ENCODE results near the gene RFFL. TPM values are rescaled to one million over a fixed set of nuclear protein-coding genes. Genes with fewer than 3 reads are reported as not detected.

RFFL gene
- total RNA-seq, 1 experiment from 2014 or later, result 37.7 TPM

- CTCF ChIA-PET, result no interaction called here
These were observed 11.3 kb downstream of the RFFL start for GRCh38 chr17:35052241-35052610.

DNA sequence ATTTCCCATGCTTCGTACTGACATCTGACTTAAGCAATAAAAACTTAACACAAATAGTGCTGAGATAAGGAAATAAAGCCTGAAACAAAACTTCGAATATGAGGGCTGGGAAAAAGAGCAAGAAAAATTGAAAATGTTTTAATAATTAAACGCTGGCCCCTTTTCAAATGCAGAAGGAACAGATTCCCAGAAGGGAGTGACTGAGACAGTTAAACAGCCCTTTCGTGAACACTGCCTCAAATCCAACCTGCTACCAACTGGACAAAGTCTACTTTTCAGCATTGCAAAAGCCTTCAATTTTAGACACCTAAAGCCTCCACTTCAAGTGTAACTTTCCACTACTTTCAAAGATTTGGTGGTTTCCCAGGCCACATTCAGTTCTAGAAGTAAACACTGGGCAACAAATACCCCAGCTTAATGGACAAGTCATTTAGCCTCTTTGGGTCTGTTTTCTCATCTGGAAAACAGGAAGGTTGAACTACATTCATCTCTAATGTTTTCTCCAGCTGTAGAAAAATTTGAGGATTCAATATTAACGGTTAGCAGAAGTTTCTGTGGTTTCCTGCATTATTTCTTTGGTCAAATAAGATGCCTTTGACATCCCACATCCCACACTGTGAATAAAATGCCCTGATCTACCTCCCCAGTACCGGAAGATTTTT lies 11.8 kb downstream of the RFFL start:
- BruUV-seq (replicated peaks), result no TSS peak
- Histone ChIP-seq H3K27ac (ENCODE audit: low read length) (no peak overlapping the region), H3K9ac (ENCODE audit: low read length) (no peak overlapping the region), H3K4me2 (ENCODE audit: low read length) (no peak overlapping the region), H3K4me1 (ENCODE audit: insufficient read depth, low read length) (peaks cover 8% of the 10 kb centered on the region; the same call in 1 of the 2 replicates), H3K79me2 (ENCODE audit: low read length) (peaks cover 86% of the 10 kb centered on the region), H3K27me3 (ENCODE audit: low read length) (no peaks in the 10 kb centered on the region), H2AFZ (ENCODE audit: low read length) (no peak overlapping the region), H3K9me2 (replicated peaks; ENCODE audit: low read length) (no peaks in the 10 kb centered on the region), H3K36me3 (ENCODE audit: low read depth, low read length) (no peaks in the 10 kb centered on the region), H3K4me3 (ENCODE audit: low read length) (no peak overlapping the region), H3K9me3 (ENCODE audit: low read length) (no peaks in the 10 kb centered on the region), H4K20me1 (ENCODE audit: low read length) (no peaks in the 10 kb centered on the region), H3F3A (ENCODE audit: low read length, unreplicated experiment) (peaks cover 5% of the 10 kb centered on the region)
- CTCF ChIA-PET, result no interaction called here
- no peak for DNase-seq
- intact Hi-C loops (cut with micrococcal nuclease), result no loop called here
- TF ChIP-seq EZH2 (IDR thresholded peaks at IDR 0.05; ENCODE audit: low read length, unreplicated experiment) (no peak), EZH2phosphoT487 (IDR thresholded peaks at IDR 0.05; ENCODE audit: borderline replicate concordance, low read length) (no peak)
- TF ChIP-seq, protein P1, sequence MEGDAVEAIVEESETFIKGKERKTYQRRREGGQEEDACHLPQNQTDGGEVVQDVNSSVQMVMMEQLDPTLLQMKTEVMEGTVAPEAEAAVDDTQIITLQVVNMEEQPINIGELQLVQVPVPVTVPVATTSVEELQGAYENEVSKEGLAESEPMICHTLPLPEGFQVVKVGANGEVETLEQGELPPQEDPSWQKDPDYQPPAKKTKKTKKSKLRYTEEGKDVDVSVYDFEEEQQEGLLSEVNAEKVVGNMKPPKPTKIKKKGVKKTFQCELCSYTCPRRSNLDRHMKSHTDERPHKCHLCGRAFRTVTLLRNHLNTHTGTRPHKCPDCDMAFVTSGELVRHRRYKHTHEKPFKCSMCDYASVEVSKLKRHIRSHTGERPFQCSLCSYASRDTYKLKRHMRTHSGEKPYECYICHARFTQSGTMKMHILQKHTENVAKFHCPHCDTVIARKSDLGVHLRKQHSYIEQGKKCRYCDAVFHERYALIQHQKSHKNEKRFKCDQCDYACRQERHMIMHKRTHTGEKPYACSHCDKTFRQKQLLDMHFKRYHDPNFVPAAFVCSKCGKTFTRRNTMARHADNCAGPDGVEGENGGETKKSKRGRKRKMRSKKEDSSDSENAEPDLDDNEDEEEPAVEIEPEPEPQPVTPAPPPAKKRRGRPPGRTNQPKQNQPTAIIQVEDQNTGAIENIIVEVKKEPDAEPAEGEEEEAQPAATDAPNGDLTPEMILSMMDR (conservative IDR thresholded peaks at IDR 0.05; ENCODE audit: low read depth, low read length), result no peak
- ATAC-seq, result no peak
- POLR2A ChIA-PET (ENCODE audit: unreplicated experiment), result no interaction called here

More at GRCh38 chr17:35052241-35052610, 11.3 kb downstream of the RFFL start:
- Histone ChIP-seq H3K36me3 (ENCODE audit: low read depth, low read length) (no peaks in the 10 kb centered on the region), H3K79me2 (ENCODE audit: low read length) (peaks cover 86% of the 10 kb centered on the region), H3K27ac (ENCODE audit: low read length) (no peak overlapping the region), H3K9me3 (ENCODE audit: low read length) (no peaks in the 10 kb centered on the region), H2AFZ (ENCODE audit: low read length) (no peak overlapping the region), H3K4me2 (ENCODE audit: low read length) (no peak overlapping the region), H3K9ac (ENCODE audit: low read length) (no peak overlapping the region), H3K4me3 (ENCODE audit: low read length) (no peak overlapping the region), H4K20me1 (ENCODE audit: low read length) (no peaks in the 10 kb centered on the region), H3K9me2 (replicated peaks; ENCODE audit: low read length) (no peaks in the 10 kb centered on the region), H3K27me3 (ENCODE audit: low read length) (no peaks in the 10 kb centered on the region), H3F3A (ENCODE audit: low read length, unreplicated experiment) (peaks cover under 1% of the 10 kb centered on the region), H3K4me1 (ENCODE audit: insufficient read depth, low read length) (peaks cover 5% of the 10 kb centered on the region)
- POLR2A ChIA-PET (ENCODE audit: unreplicated experiment), result no interaction called here
- no TSS peak for BruUV-seq (replicated peaks)
- no peak for DNase-seq
- intact Hi-C loops (cut with micrococcal nuclease), result no loop called here
- ATAC-seq, result no peak
- TF ChIP-seq EZH2 (IDR thresholded peaks at IDR 0.05; ENCODE audit: low read length, unreplicated experiment) (no peak), EZH2phosphoT487 (IDR thresholded peaks at IDR 0.05; ENCODE audit: borderline replicate concordance, low read length) (no peak)
- TF ChIP-seq, protein P1 (conservative IDR thresholded peaks at IDR 0.05; ENCODE audit: low read depth, low read length), result no peak

DNA sequence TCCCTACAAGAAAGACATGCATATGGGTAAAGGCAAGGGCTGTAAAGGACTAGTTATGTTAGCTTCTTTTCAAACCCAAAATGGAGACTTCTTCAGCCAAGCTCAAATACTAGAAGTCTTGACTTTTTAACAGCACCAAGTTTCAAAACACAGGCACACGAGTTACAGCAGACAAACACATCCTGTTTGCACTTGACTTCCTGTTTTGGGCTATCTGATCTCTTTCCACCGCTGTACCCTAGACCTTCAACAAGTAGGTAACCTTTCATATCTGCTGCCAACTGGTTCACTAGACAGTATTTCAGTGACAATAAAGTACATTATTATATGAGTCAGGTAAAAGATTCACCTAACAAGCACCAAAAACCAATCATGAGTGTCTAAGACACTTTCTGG lies 12.3 kb downstream of the RFFL start:
- H3K4me3 ChIP-seq (ENCODE audit: low read length), result no peak overlapping the region
- CTCF ChIA-PET, result no interaction called here
- DNase-seq, result no peak
- no peak for ATAC-seq
- no peaks in the 10 kb centered on the region for H3K9me2 ChIP-seq (replicated peaks; ENCODE audit: low read length)
- H3K36me3 ChIP-seq (ENCODE audit: low read depth, low read length), result no peaks in the 10 kb centered on the region
- no peaks in the 10 kb centered on the region for H3K27me3 ChIP-seq (ENCODE audit: low read length)
- BruUV-seq (replicated peaks), result no TSS peak
- H3K79me2 ChIP-seq (ENCODE audit: low read length), result peaks cover 87% of the 10 kb centered on the region
- no peak overlapping the region for H3K4me2 ChIP-seq (ENCODE audit: low read length)
- H3F3A ChIP-seq (ENCODE audit: low read length, unreplicated experiment), result peaks cover 5% of the 10 kb centered on the region
- no peak overlapping the region for H3K27ac ChIP-seq (ENCODE audit: low read length)
- peaks cover 11% of the 10 kb centered on the region; the same call in 1 of the 2 replicates for H3K4me1 ChIP-seq (ENCODE audit: insufficient read depth, low read length)
- POLR2A ChIA-PET (ENCODE audit: unreplicated experiment), result no interaction called here
- intact Hi-C loops (cut with micrococcal nuclease), result no loop called here
- no peak overlapping the region for H2AFZ ChIP-seq (ENCODE audit: low read length)
- no peak overlapping the region for H3K9ac ChIP-seq (ENCODE audit: low read length)
- TF ChIP-seq, protein P1 (conservative IDR thresholded peaks at IDR 0.05; ENCODE audit: low read depth, low read length), result no peak
- TF ChIP-seq EZH2phosphoT487 (IDR thresholded peaks at IDR 0.05; ENCODE audit: borderline replicate concordance, low read length) (no peak), EZH2 (IDR thresholded peaks at IDR 0.05; ENCODE audit: low read length, unreplicated experiment) (no peak)
- no peaks in the 10 kb centered on the region for H3K9me3 ChIP-seq (ENCODE audit: low read length)
- H4K20me1 ChIP-seq (ENCODE audit: low read length), result no peaks in the 10 kb centered on the region

Data from PC-3 (cell line).